Measurements from ENCODE around the gene SDK2.

DNA sequence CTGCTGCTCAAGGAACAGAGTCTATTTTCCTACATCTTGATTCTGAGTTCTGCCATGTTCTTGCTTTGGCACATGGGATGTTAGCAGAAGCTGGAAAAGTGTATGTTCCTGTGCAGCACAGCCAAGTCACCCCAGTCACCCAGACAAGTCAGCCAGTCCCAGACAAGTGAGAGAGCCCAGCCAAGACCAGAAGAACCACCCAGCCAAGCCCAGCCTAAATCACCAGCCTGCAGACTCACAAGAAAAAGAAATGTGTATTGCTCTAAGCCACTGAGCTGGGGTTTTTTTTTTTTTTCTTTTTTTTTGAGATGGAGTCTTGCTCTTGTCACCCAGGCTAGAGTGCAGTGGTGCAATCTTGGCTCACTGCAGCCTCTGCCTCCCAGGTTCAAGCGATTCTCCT, 191.2 kb downstream of the SDK2 start:
- TF ChIP-seq, protein P1, sequence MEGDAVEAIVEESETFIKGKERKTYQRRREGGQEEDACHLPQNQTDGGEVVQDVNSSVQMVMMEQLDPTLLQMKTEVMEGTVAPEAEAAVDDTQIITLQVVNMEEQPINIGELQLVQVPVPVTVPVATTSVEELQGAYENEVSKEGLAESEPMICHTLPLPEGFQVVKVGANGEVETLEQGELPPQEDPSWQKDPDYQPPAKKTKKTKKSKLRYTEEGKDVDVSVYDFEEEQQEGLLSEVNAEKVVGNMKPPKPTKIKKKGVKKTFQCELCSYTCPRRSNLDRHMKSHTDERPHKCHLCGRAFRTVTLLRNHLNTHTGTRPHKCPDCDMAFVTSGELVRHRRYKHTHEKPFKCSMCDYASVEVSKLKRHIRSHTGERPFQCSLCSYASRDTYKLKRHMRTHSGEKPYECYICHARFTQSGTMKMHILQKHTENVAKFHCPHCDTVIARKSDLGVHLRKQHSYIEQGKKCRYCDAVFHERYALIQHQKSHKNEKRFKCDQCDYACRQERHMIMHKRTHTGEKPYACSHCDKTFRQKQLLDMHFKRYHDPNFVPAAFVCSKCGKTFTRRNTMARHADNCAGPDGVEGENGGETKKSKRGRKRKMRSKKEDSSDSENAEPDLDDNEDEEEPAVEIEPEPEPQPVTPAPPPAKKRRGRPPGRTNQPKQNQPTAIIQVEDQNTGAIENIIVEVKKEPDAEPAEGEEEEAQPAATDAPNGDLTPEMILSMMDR (IDR thresholded peaks at IDR 0.05): no peak
- no peak for TF ChIP-seq POLR2A (IDR thresholded peaks at IDR 0.05)

Measured in ovary (tissue), 3 donors.